Esophagus muscularis mucosa (tissue), 4 donors: Measurements from ENCODE around the gene SLC12A9. TPM values are rescaled to one million over a fixed set of nuclear protein-coding genes. Genes with fewer than 3 reads are reported as not detected.
"Not testable (repeated sequence)": the region's sequence is repeated elsewhere in the genome, so short reads cannot be mapped to it uniquely, and the experiment has no call there.

Source experiments
- DNase-seq: peaks from one replicate; pipeline ENCODE4 v3.0.0-alpha.2; 2017; ENCODE audit errors: extremely low spot score
- H3K27ac ChIP-seq, 4 donors: fragments of 200-600 bp; sonication (generic); replicated peaks in 1 of 4; 1 replicate in 3 of 4; 2 replicates in 1 of 4; pipeline ENCODE4 v1.5.1; 2016 to 2019; ENCODE audit warnings: mild to moderate bottlenecking in 1 of 4
- H3K27me3 ChIP-seq, 4 donors: fragments of 200-600 bp; sonication (generic); one replicate each; pipeline versions ENCODE4 v1.5.1 to v1.6.0; 2016 to 2019
- H3K36me3 ChIP-seq, 4 donors: fragments of 200-600 bp; sonication (generic); one replicate each; pipeline ENCODE4 v1.5.1; 2016 to 2019
- H3K4me1 ChIP-seq, 4 donors: fragments of 200-600 bp; sonication (generic); one replicate each; pipeline ENCODE4 v1.5.1; 2016 to 2019
- H3K4me3 ChIP-seq, 4 donors: fragments of 200-600 bp; sonication (generic); 1 replicate in 2 of 4; 2 replicates in 2 of 4; pipeline ENCODE4 v1.5.1; 2016 to 2019; ENCODE audit warnings: mild to moderate bottlenecking in 4 of 4, moderate library complexity in 1 of 4
- H3K9me3 ChIP-seq, 4 donors: fragments of 200-600 bp; sonication (generic); 1 replicate in 3 of 4; 2 replicates in 1 of 4; pipeline ENCODE4 v1.5.1; 2016 to 2019
- CTCF ChIP-seq, 3 experiments: fragments of 200-600 bp in 2 of 3; fragments of 450-650 bp in 1 of 3; sonication (generic) in 2 of 3; IDR thresholded peaks; one replicate each; pipeline ENCODE4 v1.5.1; 2017 to 2019; ENCODE audit warnings: antibody characterized with exemption in 3 of 3, mild to moderate bottlenecking in 2 of 3, moderate library complexity in 1 of 3
- EP300 ChIP-seq: sonication (generic); formaldehyde crosslinking; IDR thresholded peaks from one replicate; pipeline ENCODE4 v1.6.1; 2017; ENCODE audit warnings: antibody characterized with exemption
- POLR2A ChIP-seq: fragments of 450-650 bp; IDR thresholded peaks from one replicate; pipeline ENCODE4 v1.6.1; 2017; ENCODE audit warnings: antibody characterized with exemption, moderate library complexity, mild to moderate bottlenecking, low read depth
- POLR2AphosphoS5 ChIP-seq, 2 donors: sonication (generic); formaldehyde crosslinking; IDR thresholded peaks; one replicate each; pipeline ENCODE4 v1.6.1; 2017; ENCODE audit warnings: antibody characterized with exemption in 2 of 2
- WGBS: methylation state at CpG from one replicate; pipeline ENCODE4 v1.1.5; 2018; 5-methylcytosine and 5-hydroxymethylcytosine counted together
- intact Hi-C: fragments of 100-400 bp; cut with DNase I; formaldehyde crosslinking; loops from one replicate; pipeline ENCODE4 v1.15.1; 2023
- total RNA-seq, 4 donors: library from RNA; depleted of rRNA; stranded (reverse); fragments of >200 nt; gene quantifications; one replicate each; pipeline versions ENCODE4 v1.1.0 to v1.2.1, GENCODE V29; 2016

Gene SLC12A9
- total RNA-seq, 4 donors from 2014 or later, result 15.0 to 26.0 (median 19.9) TPM

DNA sequence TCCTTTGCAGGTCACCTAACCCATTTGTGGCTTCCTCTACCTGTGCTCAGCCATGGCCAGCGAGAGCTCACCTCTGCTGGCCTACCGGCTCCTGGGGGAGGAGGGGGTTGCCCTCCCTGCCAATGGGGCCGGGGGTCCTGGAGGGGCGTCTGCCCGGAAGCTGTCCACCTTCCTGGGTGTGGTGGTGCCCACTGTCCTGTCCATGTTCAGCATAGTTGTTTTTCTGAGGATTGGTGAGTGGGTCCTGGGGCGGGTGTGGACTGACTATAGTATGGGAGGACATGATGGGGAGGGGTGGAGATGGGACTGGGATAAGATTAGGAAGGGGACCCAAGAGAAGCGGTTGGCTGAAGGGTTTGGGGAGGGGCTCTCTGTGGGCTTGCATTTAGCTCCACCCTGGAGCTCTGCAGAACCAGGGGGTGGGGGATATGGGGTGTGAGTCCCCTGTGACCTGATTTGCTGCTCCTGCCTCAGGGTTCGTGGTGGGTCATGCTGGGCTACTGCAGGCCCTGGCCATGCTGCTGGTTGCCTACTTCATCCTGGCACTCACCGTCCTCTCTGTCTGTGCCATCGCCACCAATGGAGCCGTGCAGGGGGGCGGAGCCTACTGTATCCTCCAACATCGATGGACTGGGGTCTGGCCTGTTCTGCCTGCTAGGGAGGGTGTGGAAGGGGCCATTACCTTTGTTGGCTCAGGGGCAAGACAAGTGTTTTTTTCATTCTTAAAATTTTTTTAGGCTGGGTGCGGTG lies 1.8 kb downstream of the SLC12A9 start:
- no peak for DNase-seq
- Histone ChIP-seq H3K27ac (no peak overlapping the region), H3K4me3 (no peak overlapping the region), H3K4me1 (peaks cover 8 to 26% (median 25%) of the 10 kb centered on the region in 4 donors), H3K36me3 (peaks cover 0 to 44% (median 14%) of the 10 kb centered on the region in 4 donors), H3K27me3 (no peaks in the 10 kb centered on the region), H3K9me3 (no peaks in the 10 kb centered on the region)
- intact Hi-C loops, result loop anchor here (5.0 to 10.0 kb wide), 2 partner anchors 147 to 250 kb away; partner anchors contain the start of genes PCOLCE and POP7
- no peak for TF ChIP-seq POLR2A
- no peak for TF ChIP-seq EP300
- TF ChIP-seq POLR2AphosphoS5 (IDR thresholded peaks at IDR 0.05), result no peak
- TF ChIP-seq CTCF (IDR thresholded peaks at IDR 0.05), result no peak
- WGBS, result 92% methylated on average over 14 of the region's 14 CpGs

- Histone ChIP-seq H3K36me3 (peaks cover 0 to 50% (median 18%) of the 10 kb centered on the region in 4 donors), H3K4me1 (peaks cover 8 to 26% (median 25%) of the 10 kb centered on the region in 4 donors)
- H3K27ac ChIP-seq, H3K9me3 ChIP-seq, H3K4me3 ChIP-seq, H3K27me3 ChIP-seq, DNase-seq: not testable (repeated sequence)
- intact Hi-C loops, result loop anchor here (5.0 to 10.0 kb wide), 2 partner anchors 148 to 250 kb away; partner anchors contain the start of genes PCOLCE and POP7
- WGBS, result 95% methylated on average over 7 of the region's 9 CpGs
Measured at GRCh38 chr7:100854899-100855298, 2.4 kb downstream of the SLC12A9 start.

GRCh38 chr7:100855515-100855914 lies 3.0 kb downstream of the SLC12A9 start:
- 90% methylated on average over 8 of the region's 10 CpGs for WGBS
- H3K4me1 ChIP-seq, result peaks cover 8 to 26% (median 25%) of the 10 kb centered on the region in 4 donors
- no peaks in the 10 kb centered on the region for H3K9me3 ChIP-seq
- no peak for DNase-seq
- TF ChIP-seq EP300 (no peak), POLR2AphosphoS5 (IDR thresholded peaks at IDR 0.05) (no peak), POLR2A (no peak), CTCF (IDR thresholded peaks at IDR 0.05) (no peak)
- no peak overlapping the region for H3K4me3 ChIP-seq
- no peaks in the 10 kb centered on the region for H3K27me3 ChIP-seq
- no peak overlapping the region for H3K27ac ChIP-seq
- intact Hi-C loops, result loop anchor here (10.0 kb wide), 1 partner anchor 251 kb away; the partner anchor contains the start of gene PCOLCE
- H3K36me3 ChIP-seq, result peaks cover 5 to 56% (median 24%) of the 10 kb centered on the region in 4 donors

DNA sequence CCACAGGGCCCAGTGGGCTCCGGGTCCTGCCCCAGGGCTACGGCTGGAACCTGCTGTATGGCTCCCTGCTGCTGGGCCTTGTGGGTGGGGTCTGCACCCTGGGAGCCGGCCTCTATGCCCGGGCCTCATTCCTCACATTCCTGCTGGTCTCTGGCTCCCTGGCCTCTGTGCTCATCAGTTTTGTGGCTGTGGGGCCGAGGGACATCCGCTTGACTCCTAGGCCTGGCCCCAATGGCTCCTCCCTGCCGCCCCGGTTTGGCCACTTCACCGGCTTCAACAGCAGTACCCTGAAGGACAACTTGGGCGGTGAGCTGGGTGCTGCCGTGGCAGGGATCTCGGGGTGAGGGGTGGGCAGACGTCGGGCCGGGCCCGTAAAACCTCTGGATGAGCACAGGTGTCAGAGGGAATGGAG lies 4.4 kb downstream of the SLC12A9 start:
- H3K4me3 ChIP-seq, result no peak overlapping the region
- H3K27me3 ChIP-seq, result no peaks in the 10 kb centered on the region
- no peaks in the 10 kb centered on the region for H3K9me3 ChIP-seq
- H3K27ac ChIP-seq, result no peak overlapping the region
- H3K4me1 ChIP-seq, result peaks cover 5 to 23% (median 22%) of the 10 kb centered on the region in 4 donors
- WGBS, result 91% methylated on average over 16 of the region's 16 CpGs
- intact Hi-C loops, result loop anchor here (10.0 kb wide), 1 partner anchor 252 kb away; the partner anchor contains the start of gene PCOLCE
- no peak for TF ChIP-seq POLR2A
- TF ChIP-seq POLR2AphosphoS5 (IDR thresholded peaks at IDR 0.05), result no peak
- TF ChIP-seq CTCF (IDR thresholded peaks at IDR 0.05), result no peak
- TF ChIP-seq EP300, result no peak
- peaks cover 18 to 69% (median 37%) of the 10 kb centered on the region in 4 donors for H3K36me3 ChIP-seq
- no peak for DNase-seq

DNA sequence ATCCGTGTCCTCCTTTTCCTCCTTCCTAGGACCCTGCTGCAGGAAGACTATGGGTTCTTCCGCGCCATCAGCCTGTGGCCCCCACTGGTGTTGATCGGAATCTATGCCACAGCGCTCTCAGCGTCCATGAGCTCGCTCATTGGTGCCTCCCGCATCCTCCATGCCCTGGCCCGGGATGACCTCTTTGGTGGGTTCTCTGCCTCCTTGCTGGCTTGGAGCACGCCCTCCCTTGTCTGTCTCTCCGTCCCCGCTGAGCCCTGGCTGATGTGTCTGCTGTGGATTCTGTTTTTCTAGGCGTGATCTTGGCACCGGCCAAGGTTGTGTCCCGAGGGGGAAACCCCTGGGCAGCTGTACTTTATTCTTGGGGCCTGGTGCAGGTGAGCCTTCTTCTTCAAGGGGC lies 7.3 kb downstream of the SLC12A9 start:
- Histone ChIP-seq H3K27ac (no peak overlapping the region), H3K4me1 (peaks cover 0 to 10% (median 8%) of the 10 kb centered on the region in 4 donors), H3K9me3 (no peaks in the 10 kb centered on the region), H3K27me3 (no peaks in the 10 kb centered on the region), H3K4me3 (no peak overlapping the region), H3K36me3 (peaks cover 19 to 90% (median 46%) of the 10 kb centered on the region in 4 donors)
- no peak for TF ChIP-seq CTCF (IDR thresholded peaks at IDR 0.05)
- no peak for TF ChIP-seq EP300
- TF ChIP-seq POLR2AphosphoS5 (IDR thresholded peaks at IDR 0.05), result no peak
- no peak for TF ChIP-seq POLR2A
- no peak for DNase-seq
- 91% methylated on average over 15 of the region's 15 CpGs for WGBS
- intact Hi-C loops, result loop anchor here (10.0 kb wide), 1 partner anchor 255 kb away; the partner anchor contains the start of gene PCOLCE
